ENCODE data around the gene ZNF598.

The ZNF598 gene

DNA sequence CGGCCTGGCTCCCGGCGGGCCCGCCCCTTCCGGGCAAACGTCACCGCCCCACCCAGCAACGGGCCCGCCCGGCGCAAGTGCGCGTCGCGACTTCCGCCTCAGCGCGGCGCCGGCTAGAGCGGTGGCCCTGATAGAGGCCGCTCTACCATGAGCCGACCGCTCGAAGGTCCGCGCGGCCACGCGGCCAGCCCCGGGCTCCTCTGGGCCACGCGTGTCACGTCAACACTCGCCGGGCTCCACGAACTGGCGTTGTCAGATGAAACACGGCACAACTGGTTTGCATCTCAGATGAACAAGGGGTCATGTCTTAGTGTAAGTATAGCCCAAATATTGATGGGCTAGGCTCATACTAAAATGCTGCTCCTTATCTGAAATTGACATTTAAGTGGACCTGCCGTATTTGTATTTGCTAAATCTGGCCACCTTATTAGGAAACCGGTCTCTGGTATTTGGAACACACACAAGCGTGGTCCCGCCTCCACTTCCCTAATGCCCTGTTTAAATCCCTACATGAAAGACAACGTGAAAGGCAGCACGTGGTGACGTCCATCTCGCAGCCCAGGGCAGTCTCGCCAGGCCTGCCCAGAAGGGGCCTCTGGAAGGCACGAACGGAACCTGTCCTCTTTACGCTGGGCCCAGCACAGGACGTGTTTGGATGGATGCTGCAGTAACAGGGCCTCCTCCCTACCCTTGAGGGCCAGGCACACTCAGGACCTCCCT is at the start of gene ZNF598:
ZNF598 (minus strand) TSS at position 31 of the 720 bp plus-strand sequence.
- peak; percentile 75 for DNase-seq

DNA sequence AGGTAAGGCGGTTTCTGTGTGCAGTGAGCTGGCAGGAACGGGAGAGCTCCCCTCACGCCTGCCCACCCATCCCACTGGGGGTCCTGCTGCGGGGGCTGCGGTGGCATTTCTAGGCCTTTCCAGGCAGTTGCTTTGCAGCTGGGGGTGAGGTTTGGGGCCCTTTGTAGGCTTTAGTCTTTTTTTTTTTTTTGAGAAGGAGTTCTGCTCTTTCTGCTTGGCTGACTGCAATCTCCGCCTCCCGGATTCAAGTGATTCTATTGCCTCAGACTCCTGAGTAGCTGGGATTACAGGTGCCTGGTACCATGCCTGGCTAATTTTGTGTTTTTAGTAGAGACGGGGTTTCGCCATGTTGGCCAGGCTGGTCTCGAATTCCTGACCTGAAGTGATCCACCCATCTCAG is 49.3 kb upstream of the ZNF598 start:
- DNase-seq: no peak

DNA sequence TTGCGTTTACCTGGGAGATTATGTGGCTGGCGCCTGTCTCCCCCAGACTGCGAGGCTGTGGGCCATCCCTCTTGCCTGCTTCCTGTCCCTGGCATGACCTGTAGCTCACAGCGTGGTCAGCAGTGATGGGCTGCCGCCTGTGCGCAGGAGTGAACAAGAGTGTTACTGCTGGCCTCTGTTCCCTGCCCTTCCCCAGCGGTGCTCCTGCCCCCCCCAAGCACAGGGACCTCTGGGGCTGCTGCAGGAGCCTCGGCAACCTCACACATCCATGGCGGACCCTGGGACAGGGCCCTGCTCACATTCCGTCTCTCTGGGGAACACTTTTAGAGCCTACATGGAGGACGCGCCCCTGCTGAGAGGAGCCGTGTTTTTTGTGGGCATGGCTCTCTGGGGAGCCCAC is 48.8 kb upstream of the ZNF598 start:
- DNase-seq: no peak

DNA sequence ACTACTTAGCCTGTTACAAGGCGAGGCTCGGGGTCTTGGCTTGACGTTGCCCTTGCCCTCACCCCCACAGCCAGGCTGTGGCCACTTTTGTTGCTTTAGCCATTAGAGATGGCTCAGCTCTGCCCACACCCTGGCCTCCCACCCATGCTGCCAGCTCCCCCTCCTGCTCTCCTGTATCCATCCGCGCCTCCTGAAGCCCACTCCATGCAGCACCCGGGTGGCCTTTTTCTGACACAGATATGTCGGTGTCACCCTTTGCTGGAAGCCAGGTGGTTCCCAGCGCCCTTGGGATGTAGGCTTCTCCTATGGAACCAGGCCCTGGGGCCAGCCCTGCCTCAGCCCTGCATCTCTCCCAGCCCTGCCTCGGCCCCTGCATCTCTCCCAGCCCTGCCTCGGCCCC is 47.8 kb upstream of the ZNF598 start:
- no peak for DNase-seq

DNA sequence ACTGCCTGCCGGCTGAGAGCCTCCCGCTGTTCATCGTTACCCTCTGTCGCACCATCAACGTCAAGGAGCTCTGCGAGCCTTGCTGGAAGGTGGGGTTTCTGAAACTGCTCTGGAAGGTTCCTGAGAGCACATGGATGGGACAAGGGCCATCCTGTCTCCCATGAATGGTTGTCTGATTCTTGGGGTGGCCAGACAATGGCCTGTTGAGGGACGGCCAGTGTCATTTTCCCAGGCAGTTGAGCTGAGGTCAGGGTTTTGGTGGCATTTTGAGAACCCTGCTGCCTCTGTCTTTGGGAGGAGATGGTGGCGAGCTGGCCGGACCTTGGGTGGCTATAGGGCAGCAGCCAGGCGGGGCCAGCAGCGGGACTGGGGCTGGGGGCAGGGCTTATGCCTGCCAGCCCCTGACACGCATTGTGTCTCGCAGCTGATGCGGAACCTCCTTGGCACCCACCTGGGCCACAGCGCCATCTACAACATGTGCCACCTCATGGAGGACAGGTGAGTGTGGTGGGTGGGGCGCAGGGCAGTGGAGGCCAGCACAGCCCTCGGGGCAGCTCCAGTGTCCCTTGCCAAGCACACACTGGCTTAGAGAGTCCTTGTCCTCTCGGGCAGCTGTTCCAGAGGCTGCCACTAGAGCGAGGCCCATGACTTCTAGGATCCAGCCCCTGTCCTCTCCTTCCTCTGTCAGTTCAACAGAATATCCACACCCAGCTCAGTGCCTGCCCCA is 47.2 kb upstream of the ZNF598 start:
- DNase-seq: no peak

DNA sequence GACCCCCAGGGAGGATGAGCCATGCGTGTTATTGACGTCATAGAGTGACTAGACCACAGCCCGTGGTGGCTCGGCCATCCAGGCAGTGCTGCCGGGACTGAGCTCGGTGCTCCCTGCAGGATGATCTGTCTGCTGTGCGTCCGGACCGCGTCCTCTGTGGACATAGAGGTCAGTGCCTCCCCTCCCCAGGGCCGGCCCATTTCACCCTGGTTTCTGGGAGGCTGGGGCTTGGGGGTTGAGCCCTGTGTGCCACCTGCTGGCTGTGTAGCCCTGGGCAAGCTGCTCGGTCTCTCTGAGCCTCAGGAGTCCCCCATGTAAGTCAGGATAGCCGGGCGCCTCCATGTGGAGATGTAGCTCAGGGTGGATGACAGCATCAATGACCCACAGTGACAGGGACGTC is 46.5 kb upstream of the ZNF598 start:
- no peak for DNase-seq

DNA sequence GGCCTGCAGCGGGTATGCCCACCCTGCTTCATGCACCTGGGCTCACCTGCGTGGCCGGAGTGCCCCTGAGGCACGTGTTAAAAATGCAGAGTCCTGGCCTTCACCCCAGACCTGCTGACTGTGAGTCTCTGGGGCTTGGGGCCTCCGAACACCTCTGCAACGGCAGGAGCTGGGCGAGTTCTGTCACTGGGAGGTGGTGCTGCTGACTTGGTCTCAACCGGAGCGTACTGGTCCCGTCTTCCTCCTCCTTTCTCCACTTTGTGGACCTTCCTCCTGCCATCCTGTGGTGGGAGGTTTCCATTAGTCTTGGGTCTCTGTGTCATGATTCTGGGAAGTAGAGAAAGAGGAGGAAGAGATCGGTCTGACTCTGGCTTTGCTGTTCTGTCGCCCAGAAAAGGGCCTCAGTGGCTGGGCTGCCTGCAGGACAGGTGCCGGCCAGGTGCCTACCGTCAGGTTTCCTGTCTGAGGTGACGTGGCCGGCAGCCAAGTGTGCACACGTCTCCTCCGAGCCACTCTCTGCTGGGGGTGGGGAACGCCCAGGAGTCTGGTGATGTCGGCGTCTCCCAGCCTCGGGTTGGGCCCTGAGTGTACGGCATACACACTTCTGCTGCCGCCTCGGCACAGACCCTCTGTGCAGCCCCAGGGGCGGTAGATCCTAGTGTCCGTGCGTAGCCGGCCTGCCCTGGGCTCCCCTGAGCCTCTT is 45.1 kb upstream of the ZNF598 start:
- peak; percentile 90 for DNase-seq

DNA sequence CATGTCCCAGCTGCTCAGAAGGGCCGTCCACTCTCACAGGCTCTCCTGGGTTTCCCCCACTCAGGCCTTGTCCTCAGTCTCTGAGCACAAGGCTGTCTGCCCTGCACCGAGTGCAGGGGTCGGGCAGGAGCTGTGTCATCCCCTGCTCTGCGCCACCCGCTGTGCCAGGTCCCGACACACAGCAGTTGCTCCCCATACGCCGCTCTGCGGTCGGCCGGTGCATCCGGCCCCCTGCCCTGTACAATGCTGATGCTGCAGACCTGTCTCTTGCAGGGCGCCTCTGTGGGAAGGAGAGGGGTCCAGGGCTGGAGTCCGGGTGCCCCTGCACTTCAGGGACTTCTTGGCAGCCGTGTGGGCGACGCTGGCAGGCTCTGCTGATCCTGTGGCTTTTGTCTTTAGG is 44.3 kb upstream of the ZNF598 start:
- no peak for DNase-seq

DNA sequence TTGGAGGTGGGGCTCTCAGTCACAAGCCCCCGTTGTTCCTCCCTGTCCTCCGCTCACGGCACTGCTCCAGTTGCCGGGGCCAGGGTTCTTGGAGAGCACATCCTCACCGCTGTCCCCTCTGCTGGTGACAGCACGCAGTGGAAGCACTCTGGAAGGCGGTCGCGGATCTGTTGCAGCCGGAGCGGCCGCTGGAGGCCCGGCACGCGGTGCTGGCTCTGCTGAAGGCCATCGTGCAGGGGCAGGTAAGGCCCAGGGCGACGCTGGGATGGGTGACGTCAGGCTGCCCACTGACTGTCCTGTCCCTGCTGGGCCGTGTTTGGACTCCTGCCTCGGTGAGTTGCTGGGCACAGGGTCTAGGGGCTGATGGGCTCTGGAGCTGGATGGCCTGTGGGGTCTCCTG is 43.6 kb upstream of the ZNF598 start:
- no peak for DNase-seq

DNA sequence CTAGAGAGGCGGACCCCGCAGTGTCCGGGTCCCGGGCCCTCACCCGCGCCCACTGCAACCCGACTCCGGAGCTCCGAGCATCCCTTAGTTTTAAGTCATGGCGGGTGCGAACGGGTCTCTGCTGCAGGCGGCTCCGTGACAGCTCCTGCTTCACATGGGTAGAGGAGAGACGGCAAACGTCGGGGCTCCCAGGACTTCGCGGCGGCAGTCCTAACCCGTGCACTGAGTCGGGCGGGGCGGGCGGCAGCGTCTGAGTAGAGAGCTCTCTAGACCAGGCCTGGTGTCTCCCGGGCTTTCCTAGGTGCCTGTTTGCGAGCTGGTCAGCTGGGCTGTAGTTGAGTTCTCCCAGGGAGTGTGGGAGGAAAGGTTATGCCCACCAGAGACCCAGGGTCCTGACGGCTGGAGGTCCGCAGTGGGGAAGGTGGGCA is 38.5 kb upstream of the ZNF598 start:
- DNase-seq: no peak

DNA sequence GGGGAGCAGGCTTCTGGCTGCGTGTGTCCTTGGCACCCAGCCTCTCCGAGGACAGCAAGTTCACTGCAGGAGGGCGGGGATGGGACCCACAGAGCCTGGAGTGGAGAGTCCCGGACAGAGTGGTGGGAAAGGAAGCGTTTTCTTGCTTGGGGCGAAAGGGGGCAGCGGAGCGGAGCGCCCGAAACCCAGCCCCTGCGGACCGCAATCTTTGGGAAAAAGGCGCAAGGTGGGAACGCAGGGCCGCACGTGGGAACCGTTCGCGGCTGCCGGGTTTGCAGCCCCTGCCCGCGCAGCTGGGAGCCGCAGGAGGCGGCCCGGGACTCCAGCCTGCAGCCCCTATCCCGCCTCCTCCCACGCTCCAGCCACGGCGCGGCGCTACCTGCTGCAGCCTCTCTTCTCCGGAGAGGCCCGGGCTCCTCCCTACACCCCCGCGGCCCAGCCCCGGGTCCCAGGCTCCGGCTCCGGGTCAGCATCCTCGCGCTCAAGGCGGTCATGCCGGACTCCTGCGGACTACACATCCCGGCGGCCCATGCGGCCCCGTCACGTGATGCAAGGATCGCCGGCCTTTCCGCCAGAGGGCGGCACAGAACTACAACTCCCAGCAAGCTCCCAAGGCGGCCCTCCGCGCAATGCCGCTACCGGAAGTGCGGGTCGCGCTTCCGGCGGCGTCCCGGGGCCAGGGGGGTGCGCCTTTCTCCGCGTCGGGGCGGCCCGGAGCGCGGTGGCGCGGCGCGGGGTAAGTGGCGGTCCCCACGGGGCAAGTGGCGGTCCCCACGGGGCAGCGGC is 37.9 kb upstream of the ZNF598 start, which contains the start of the genes NTHL1 and TSC2:
NTHL1 (minus strand) TSS at position 505 of the 786 bp plus-strand sequence; CDS start at position 494, 11 bp downstream.
TSC2 (plus strand) TSS at position 656 of the 786 bp plus-strand sequence. CDS start 631 bp downstream, outside the sequence.
- DNase-seq: peak; percentile 92

DNA sequence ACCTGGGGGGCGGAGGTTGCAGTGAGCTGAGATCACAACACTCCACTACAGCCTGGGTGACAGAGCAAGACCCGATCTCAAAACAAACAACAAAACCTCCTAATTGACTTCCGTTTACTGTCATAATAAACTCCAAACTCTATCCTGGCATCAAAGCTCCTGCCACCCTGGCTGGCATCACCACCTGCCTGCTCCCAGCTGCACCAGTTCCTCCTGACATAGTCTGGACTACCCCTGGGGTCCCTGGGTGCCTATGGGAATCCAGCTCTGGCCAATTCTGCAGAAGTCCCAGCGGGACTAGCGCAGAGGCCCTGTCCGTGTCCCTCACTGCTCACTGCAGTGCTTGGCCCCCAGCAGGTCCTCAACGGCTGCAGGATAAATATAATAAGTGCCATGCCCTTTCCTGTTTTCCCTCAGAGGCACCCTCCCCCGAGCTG is 37.3 kb upstream of the ZNF598 start:
- DNase-seq: peak; percentile 72

DNA sequence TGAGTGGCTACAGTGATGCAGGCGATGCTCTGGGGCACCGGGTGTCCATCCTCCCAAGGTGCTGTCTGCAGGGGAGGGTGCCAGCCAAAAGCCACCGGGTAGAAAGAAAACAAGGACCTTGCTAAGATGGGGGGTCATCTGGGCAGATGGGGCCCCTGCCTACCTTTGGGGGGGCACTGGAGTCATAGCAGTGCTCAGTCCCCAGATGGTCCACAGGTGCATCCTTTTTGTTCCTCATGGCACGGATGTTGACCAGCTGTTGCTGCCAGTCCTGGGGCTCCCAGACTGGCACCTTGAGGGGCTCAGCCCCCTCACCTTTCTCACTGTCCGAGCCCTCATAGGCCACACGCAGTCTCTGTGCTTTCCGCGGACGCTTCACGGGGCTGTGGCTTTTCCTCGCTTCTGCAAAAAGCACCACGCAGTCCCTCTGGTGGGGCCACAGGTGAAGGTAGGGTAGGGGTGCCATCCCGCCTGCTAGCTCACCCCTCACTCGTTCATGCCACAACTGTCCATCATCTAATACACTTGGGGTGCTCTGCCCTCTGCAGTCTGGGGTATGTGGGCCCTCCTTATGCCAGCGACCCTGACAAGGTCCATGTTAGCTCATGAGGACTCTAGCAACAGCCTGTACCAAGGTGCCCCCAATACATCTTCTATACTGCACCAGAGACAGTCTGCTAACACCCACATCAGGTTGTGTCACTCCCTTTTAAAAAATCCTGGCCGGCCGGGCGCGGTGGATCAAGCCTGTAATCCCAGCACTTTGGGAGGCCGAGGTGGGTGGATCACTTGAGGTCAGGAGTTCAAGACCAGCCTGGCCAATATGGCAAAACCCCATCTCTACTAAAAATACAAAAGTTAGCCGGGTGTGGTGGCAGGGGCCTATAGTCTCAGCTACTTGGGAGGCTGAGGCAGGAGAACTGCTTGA is 36.6 kb upstream of the ZNF598 start:
- DNase-seq: no peak

DNA sequence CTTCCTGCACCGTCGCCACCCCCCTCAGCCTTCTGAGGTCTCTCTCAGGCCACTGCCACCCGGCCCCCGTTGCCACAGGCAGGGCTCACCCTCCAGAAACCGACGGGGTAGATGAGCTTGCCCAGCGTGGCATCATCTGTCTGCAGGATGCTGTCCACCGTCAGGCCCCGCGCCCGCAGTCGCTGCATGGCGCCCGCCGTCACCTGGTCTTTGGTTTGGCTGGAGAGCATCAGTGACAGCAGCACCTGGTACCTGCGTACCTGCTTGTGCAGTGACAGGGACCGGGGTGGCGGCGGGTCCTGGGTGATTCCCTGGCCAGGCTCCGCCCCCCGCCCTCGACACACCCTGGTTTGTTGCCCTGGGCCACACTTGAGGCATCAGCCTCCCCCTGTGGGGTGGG is 34.9 kb upstream of the ZNF598 start:
- no peak for DNase-seq

DNA sequence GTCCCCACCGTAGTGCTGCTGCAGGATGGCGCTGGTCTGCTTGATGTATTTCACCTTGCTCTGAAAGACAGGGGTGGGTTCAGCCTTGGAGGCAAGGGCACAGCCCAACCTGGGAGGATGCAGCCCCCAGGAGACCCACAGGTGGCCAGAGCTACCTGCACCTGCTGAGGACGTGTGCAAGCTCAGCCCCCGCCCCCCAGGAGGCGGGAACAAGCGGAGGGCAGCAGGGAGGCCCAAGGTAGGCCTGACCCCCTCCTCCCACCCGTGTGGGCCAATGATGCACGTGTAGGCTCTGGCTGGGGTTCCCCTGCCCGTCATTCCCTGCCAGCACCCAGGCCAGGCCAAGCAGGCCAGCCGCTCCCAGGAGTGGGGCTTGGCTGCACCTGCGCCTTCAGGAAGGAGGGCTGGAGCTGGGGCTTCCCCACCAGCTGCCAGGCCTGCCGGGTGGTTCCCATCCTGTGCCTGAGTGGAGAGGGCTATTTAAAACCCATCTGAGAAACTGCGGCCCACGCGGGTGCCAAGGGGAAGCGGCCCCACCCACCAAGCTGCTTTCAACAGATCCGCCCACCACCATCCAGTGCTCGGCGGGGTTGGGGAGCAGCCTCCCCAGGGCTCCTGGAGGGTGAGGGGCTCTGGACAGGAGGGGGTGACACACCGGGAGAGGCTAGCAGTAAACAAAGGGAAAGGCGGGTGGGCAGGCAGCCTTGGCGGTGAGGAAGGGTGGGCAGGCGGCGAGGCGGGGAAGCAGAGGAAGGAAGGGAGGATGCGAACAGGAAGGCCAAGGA is 34.2 kb upstream of the ZNF598 start:
- peak; percentile 82 for DNase-seq

DNA sequence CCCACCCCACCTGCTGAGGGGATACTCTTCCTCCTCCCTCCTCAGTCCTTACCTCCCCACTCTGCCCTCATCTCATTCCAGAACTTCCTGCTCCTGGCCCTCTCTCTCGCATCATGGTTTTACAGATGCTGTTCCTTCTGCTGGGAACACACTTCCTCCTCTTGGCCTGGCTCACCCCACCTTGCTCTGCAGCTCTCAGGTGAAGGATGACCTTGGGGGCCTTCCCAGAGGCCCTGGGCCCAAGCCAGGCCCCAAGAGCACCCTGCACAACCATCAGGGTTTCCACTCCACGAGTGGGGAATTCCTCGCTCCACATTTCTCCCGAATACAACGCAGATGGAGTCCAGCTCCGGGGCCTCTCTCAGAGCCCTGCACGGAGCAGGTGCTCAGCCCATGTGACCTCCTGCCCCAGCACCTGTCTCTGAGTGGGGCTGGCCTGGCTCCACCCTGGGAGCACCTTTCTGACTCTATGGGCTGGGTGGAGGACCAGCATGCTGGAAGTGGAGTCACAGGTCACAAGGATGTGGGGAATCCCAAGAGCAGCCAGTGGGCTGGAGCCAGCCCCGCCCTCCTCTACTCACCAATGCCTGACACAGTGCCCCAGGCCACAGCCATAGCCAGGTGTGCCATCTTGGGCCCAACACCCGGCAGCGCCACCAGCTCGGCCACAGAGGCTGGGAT is 33.5 kb upstream of the ZNF598 start:
- peak; percentile 87 for DNase-seq

DNA sequence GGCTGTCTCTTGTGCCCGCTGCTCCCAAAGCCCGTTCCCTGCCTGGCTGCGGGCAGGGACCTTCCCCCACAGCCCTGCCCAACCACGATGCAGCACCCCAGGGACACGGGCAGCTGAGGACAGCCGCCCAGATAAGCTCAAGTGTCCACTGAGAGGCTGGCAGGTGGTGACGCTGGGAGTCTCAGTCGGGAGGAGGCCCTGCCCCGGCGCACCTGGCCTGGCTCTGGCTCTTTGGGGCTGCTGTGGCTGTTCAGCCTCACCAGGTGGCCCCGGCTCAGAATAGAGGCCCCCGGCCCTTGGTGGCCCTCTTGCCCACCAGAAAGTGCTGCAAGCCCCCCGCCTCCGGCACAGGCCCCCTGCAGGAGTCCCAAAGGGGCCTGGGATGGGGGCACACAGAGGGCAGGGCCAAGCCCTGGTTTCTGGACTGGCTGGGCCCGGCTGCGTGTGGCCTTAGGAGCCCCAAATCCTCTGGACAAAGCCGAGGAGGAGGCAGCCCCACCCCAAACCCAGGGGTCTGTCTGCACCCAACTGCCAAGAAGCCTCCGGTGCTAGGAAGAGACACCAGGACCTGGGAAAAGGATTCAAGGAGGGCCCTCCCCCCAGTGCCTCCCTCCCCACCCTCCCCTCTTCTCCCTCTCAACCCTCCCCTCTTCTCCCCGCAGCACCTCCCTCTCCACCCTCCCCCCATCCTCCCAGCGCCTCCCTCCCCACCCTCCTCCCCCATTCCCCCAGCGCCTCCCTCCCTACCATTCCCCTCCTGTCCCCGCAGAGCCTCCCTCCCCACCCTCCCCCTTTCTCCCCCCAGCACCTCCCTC is 32.8 kb upstream of the ZNF598 start:
- peak; percentile 92 for DNase-seq

DNA sequence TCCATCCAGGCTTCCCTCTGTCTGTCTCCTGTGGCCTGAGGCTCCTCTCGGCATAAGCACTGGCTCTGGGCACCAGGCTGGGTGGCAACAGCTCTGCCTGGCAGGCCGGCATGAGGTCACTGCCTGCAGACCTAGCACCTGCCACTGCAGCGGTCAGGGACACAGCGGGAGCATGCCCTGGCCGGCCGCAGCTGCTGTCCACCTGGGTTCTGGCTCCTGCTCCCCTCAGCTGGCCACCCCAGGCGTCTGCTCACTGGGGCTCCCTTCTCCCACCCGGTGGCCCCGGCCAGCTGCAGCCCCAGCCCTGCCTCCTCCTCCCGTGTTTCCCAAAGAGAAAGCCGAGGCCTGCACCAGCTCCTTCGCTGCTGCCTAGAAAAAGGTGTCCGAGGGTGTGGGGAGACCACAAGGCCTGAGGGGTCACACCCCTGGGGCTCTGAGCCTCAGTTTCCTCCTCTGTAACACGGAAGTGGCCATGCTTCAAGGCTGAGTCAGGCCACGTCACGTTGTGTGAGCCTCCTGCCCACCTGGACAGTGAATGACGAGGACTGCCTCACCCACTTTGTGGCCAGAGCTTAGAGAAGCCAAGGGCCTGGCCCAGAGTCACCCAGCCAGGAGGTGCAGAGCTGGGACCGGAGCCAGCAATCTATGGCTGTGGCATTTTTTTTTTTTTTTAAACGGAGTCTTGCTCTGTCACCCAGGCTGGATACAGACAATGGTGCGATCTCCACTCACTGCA is 31.3 kb upstream of the ZNF598 start:
- DNase-seq: peak; percentile 48
